GM10248 (cell line): ENCODE measurements around the gene MYMK.

Experiments
- CTCF ChIA-PET: fragments of 300-600 bp; sonication (Branson Sonifier 250); formaldehyde crosslinking; extraction: SDS; loops from one replicate; lab custom pipeline; 2021; ENCODE audit warnings: antibody characterized with exemption; lab: Yijun Ruan, JAX
- POLR2A ChIA-PET: fragments of 350-650 bp; sonication (Branson Sonifier 250); formaldehyde crosslinking; extraction: SDS; loops from one replicate; lab custom pipeline; 2020; ENCODE audit warnings: antibody characterized with exemption; lab: Yijun Ruan, JAX
- DNase-seq: peaks from one replicate; pipeline ENCODE4 v3.0.0; 2012; ENCODE audit errors: extremely low spot score
- CTCF ChIP-seq: IDR thresholded peaks from 2 replicates; pipeline ENCODE4 v1.5.1; 2012; ENCODE audit warnings: mild to moderate bottlenecking, low read depth; ENCODE audit errors: extremely low read depth, missing control alignments, control extremely low read depth

MYMK gene

GRCh38 chr9:133488686-133489252 lies 36.0 kb downstream of the MYMK start:
- DNase-seq, result no peak
- ChIA-PET CTCF (interaction anchor here (1.0 to 3.1 kb wide), 3 partner anchors 8 to 302 kb away, joined by 3 to 30 read pairs (median 6); no protein-coding TSS in a partner anchor), POLR2A (interaction anchor here (0.5 kb wide), 1 partner anchor 467 kb away, joined by 3 read pairs; no protein-coding TSS in a partner anchor)
- TF ChIP-seq CTCF, result no peak

- ChIA-PET CTCF (interaction anchor here (1.1 to 3.1 kb wide), 12 partner anchors 8 to 306 kb away, joined by 3 to 30 read pairs (median 5); no protein-coding TSS in a partner anchor), POLR2A (no interaction called here)
- no peak for DNase-seq
- no peak for TF ChIP-seq CTCF
Measured at GRCh38 chr9:133487331-133487725, 37.4 kb downstream of the MYMK start.

- CTCF ChIA-PET, result interaction anchor here (1.0 to 3.1 kb wide), 13 partner anchors 8 to 342 kb away, joined by 3 to 30 read pairs (median 3); no protein-coding TSS in a partner anchor
- DNase-seq, result peak; percentile 69
- POLR2A ChIA-PET, result interaction anchor here (1.3 kb wide), 1 partner anchor 89 kb away, joined by 3 read pairs; no protein-coding TSS in a partner anchor
- peak; percentile 15 for TF ChIP-seq CTCF
Measured at GRCh38 chr9:133485531-133486260, 39.1 kb downstream of the MYMK start.

- DNase-seq, result no peak
- ChIA-PET CTCF (interaction anchor here (0.7 to 2.5 kb wide), 4 partner anchors 79 to 341 kb away, joined by 3 to 18 read pairs (median 4); no protein-coding TSS in a partner anchor), POLR2A (interaction anchor here (1.3 kb wide), 1 partner anchor 88 kb away, joined by 3 read pairs; no protein-coding TSS in a partner anchor)
- TF ChIP-seq CTCF, result no peak
Measured at GRCh38 chr9:133484671-133485437, 39.9 kb downstream of the MYMK start.

GRCh38 chr9:133483611-133484010 lies 41.1 kb downstream of the MYMK start:
- ChIA-PET CTCF (interaction anchor here (0.7 to 2.5 kb wide), 3 partner anchors 297 to 462 kb away, joined by 3 to 18 read pairs (median 3); no protein-coding TSS in a partner anchor), POLR2A (no interaction called here)
- no peak for TF ChIP-seq CTCF
- no peak for DNase-seq
